Stimulated activated CD8-positive, alpha-beta memory T cell treated with anti-CD3 and anti-CD28 coated beads, Interleukin-4, amount 100 ng/mL, for 4 hours (primary cell): ENCODE measurements around the gene SBNO2.

Experiments used
- DNase-seq, 2 donors: peaks; one replicate each; pipeline ENCODE4 v3.0.0-alpha.2; 2020; ENCODE audit warnings: low read depth in 2 of 2, low spot score in 1 of 2

The SBNO2 gene

GRCh38 chr19:1076046-1076386 lies 98.1 kb downstream of the SBNO2 start:
- DNase-seq = no peak

- DNase-seq = peak; percentile 85 to 90
Measured at GRCh38 chr19:1074544-1075283, 99.4 kb downstream of the SBNO2 start.

- no peak for DNase-seq
Measured at GRCh38 chr19:1073956-1074517, 100.0 kb downstream of the SBNO2 start.

- no peak for DNase-seq
Measured at GRCh38 chr19:1073063-1073955, 100.8 kb downstream of the SBNO2 start.

GRCh38 chr19:1072371-1073015 lies 101.6 kb downstream of the SBNO2 start:
- DNase-seq = no peak

- no peak for DNase-seq
Measured at GRCh38 chr19:1070931-1071791, 102.9 kb downstream of the SBNO2 start.

- DNase-seq = no peak
Measured at GRCh38 chr19:1070576-1070930, 103.5 kb downstream of the SBNO2 start.

GRCh38 chr19:1069009-1069779 lies 104.9 kb downstream of the SBNO2 start:
- no peak for DNase-seq

- no peak for DNase-seq
Measured at GRCh38 chr19:1068009-1069001, 105.8 kb downstream of the SBNO2 start.

- DNase-seq = peak in 1 of 2 donors; percentile 54
Measured at GRCh38 chr19:1067341-1067957, 106.6 kb downstream of the SBNO2 start.

GRCh38 chr19:1066748-1067340 lies 107.2 kb downstream of the SBNO2 start, which contains the start of gene ARHGAP45:
TSS of gene ARHGAP45 (plus strand) at chr19:1067167. CDS start at chr19:1067406, 239 bp downstream.
- DNase-seq = peak; percentile 54 to 74

GRCh38 chr19:1066251-1066747 lies 107.8 kb downstream of the SBNO2 start:
- DNase-seq = no peak

GRCh38 chr19:1065606-1066109 lies 108.4 kb downstream of the SBNO2 start:
- no peak for DNase-seq

- DNase-seq = no peak
Measured at GRCh38 chr19:1064661-1065605, 109.1 kb downstream of the SBNO2 start.

GRCh38 chr19:1063909-1064660 lies 110.0 kb downstream of the SBNO2 start:
- no peak for DNase-seq
